Osteoblast (primary cell): ENCODE results near the gene GTPBP2. TPM values are rescaled to one million over a fixed set of nuclear protein-coding genes. Genes with fewer than 3 reads are reported as not detected.

Source experiments
- DNase-seq: peaks from one replicate; pipeline ENCODE4 v3.0.0; 2011; ENCODE audit warnings: low spot score, mixed read lengths; ENCODE audit not compliant: insufficient read length; ENCODE audit errors: missing footprints
- H2AFZ ChIP-seq: 2 replicates; pipeline ENCODE4 v1.6.0; 2011; ENCODE audit warnings: mild to moderate bottlenecking, low read length
- H3K27ac ChIP-seq: 2 replicates; pipeline ENCODE4 v1.5.1; 2011; ENCODE audit warnings: mild to moderate bottlenecking, low read depth, low read length, moderate library complexity
- H3K27me3 ChIP-seq: 2 replicates; pipeline ENCODE4 v1.6.0; 2012; ENCODE audit warnings: mild to moderate bottlenecking, control low read depth, inconsistent platforms, low read length, moderate library complexity; ENCODE audit not compliant: insufficient read depth
- H3K36me3 ChIP-seq: 2 replicates; pipeline ENCODE4 v1.5.1; 2011; ENCODE audit warnings: mild to moderate bottlenecking, low read length, control low read depth, moderate library complexity; ENCODE audit not compliant: insufficient read depth
- H3K4me1 ChIP-seq: 2 replicates; pipeline ENCODE4 v1.5.1; 2011; ENCODE audit warnings: mild to moderate bottlenecking, low read length, control low read depth, moderate library complexity; ENCODE audit not compliant: insufficient read depth
- H3K4me2 ChIP-seq: 2 replicates; pipeline ENCODE4 v1.6.0; 2011; ENCODE audit warnings: mild to moderate bottlenecking, low read length; ENCODE audit not compliant: insufficient read depth
- H3K4me3 ChIP-seq: fragments of 200-600 bp; sonication (generic); 3 replicates; pipeline ENCODE4 v1.5.1; 2012; ENCODE audit warnings: mild to moderate bottlenecking, low read length, inconsistent platforms; ENCODE audit not compliant: insufficient read depth
- H3K79me2 ChIP-seq: 2 replicates; pipeline ENCODE4 v1.6.0; 2012; ENCODE audit warnings: mild to moderate bottlenecking, low read length, control low read depth, inconsistent platforms; ENCODE audit not compliant: insufficient read depth
- H3K9me3 ChIP-seq: 2 replicates; pipeline ENCODE4 v1.5.1; 2011; ENCODE audit warnings: low read depth, low read length, control low read depth
- H4K20me1 ChIP-seq: 2 replicates; pipeline ENCODE4 v1.6.0; 2012; ENCODE audit warnings: mild to moderate bottlenecking, low read length, control low read depth; ENCODE audit not compliant: insufficient read depth
- total RNA-seq: library from RNA; depleted of rRNA; stranded (reverse); fragments of >200 nt; gene quantifications from 2 replicates; pipeline ENCODE4 v1.2.3, GENCODE V29; 2012
- TF ChIP-seq, protein P1 (sequence below): IDR thresholded peaks from 2 replicates; pipeline ENCODE4 v1.5.1; 2011; ENCODE audit warnings: mild to moderate bottlenecking, low read depth, low read length, moderate library complexity; ENCODE audit errors: extremely low read depth

GTPBP2 gene
- total RNA-seq, 1 donor, result 84.0 TPM

DNA sequence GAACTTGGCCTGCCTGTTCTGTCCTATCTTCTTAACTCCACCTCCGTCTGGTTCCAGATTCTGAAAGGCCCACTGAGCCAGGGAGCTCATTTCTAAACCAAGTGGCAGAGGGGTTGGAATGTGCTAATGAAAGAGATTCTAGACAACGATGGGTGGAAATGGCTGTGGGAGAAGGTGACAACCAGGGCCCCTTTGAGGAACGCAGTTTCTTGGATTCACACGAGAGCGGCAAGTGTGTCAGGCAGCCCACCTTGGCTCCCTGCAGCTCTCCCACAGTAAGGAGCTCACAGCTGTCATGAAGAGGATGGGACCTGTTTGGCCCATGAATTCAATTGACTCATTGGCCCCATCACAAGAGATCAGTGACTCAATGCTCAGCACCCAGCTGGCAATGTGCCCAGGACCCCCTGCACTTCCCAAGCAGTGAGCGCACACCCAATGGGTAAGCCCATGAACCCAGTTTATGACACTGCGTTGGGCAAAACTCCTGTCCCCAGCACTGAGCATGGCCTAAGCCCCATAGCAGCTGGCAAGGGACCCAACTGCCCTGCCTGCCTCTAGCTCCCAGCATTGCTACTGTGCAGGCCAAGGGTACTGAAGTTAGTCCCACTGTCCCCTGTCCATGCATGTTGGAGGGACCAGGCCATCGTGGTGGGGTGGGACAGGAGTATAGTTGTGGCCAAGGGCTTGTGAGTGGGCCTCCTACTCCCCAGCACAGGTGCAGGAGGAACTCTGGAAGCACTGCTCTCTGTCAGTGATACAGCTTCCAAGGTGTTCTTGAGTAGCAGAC, 42.1 kb upstream of the GTPBP2 start:
- Histone ChIP-seq H3K27ac (no peak overlapping the region), H3K4me2 (no peak overlapping the region), H4K20me1 (peaks cover under 1% of the 10 kb centered on the region), H3K79me2 (no peaks in the 10 kb centered on the region), H3K27me3 (no peaks in the 10 kb centered on the region), H3K36me3 (peaks cover 42% of the 10 kb centered on the region), H3K9me3 (no peaks in the 10 kb centered on the region), H2AFZ (no peak overlapping the region), H3K4me3 (no peak overlapping the region), H3K4me1 (peaks cover 31% of the 10 kb centered on the region)
- DNase-seq, result no peak
- TF ChIP-seq, protein P1, sequence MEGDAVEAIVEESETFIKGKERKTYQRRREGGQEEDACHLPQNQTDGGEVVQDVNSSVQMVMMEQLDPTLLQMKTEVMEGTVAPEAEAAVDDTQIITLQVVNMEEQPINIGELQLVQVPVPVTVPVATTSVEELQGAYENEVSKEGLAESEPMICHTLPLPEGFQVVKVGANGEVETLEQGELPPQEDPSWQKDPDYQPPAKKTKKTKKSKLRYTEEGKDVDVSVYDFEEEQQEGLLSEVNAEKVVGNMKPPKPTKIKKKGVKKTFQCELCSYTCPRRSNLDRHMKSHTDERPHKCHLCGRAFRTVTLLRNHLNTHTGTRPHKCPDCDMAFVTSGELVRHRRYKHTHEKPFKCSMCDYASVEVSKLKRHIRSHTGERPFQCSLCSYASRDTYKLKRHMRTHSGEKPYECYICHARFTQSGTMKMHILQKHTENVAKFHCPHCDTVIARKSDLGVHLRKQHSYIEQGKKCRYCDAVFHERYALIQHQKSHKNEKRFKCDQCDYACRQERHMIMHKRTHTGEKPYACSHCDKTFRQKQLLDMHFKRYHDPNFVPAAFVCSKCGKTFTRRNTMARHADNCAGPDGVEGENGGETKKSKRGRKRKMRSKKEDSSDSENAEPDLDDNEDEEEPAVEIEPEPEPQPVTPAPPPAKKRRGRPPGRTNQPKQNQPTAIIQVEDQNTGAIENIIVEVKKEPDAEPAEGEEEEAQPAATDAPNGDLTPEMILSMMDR, result no peak

DNA sequence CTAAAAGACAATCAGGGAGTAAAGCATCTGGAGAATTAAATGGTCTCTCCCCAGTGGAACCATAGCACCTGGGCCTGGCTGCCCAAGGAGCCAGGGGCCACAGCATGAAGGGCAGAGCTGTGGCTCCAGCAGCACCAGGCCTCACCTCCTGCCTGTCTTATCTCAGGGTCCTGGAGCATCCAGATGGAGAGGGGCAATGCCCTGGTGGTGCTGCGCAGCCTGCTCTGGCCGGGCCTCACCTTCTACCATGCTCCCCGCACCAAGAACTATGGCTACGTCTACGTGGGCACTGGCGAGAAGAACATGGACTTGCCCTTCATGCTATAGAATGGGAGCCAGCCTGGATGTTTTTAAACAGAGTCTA, 41.5 kb upstream of the GTPBP2 start:
- Histone ChIP-seq H3K4me1 (peaks cover 31% of the 10 kb centered on the region), H3K4me3 (no peak overlapping the region), H3K27ac (no peak overlapping the region), H2AFZ (no peak overlapping the region), H3K4me2 (no peak overlapping the region), H3K27me3 (no peaks in the 10 kb centered on the region), H3K36me3 (peaks cover 37% of the 10 kb centered on the region), H3K9me3 (no peaks in the 10 kb centered on the region), H3K79me2 (no peaks in the 10 kb centered on the region), H4K20me1 (no peaks in the 10 kb centered on the region)
- TF ChIP-seq, protein P1, result no peak
- peak; percentile 69 for DNase-seq

DNA sequence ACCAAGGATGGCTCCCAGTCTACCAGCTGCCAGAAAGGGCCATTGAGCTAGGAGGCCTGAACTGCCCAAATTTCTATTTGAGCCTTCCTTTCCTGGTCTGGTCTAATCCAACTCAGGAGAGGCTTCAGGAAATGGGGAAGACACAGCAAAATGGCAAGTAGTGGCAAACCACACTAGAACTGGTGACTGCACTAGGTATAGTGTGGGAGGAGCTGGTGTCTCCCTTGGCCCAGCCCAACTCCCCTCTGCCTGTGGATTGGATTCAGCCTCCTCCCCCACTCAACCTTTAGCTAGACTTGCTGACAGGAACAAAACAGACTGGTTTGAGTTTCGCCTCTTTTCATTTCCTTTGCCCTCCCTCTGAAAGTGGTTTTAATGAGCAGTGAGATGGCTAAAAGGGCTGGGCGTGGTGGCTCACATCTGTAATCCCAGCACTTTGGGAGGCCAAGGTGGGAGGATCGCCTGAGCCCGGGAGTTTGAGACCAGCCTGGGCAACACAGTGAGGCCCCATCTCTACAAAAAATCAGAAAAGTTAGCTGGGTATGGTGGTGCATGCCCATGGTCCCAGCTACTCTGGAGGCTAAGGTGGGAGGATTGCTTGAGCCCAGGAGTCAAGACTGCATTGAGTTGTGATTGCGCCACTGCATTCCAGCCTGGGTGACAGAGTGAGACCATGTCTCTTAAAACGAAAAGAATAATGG, 41.0 kb upstream of the GTPBP2 start:
- DNase-seq, result peak; percentile 86
- Histone ChIP-seq H3K27me3 (no peaks in the 10 kb centered on the region), H3K4me1 (peaks cover 34% of the 10 kb centered on the region), H3K79me2 (no peaks in the 10 kb centered on the region), H3K9me3 (no peaks in the 10 kb centered on the region), H3K4me2 (no peak overlapping the region), H3K27ac (peak overlapping the region; percentile 48), H4K20me1 (no peaks in the 10 kb centered on the region), H2AFZ (no peak overlapping the region), H3K4me3 (no peak overlapping the region), H3K36me3 (peaks cover 32% of the 10 kb centered on the region)
- TF ChIP-seq, protein P1, result no peak
